Endothelial cell of umbilical vein (primary cell): ENCODE results near the gene CALHM6. TPM values are rescaled to one million over a fixed set of nuclear protein-coding genes. Genes with fewer than 3 reads are reported as not detected.

Experiments used
- BruUV-seq: library from RNA; stranded (reverse); fragments of 400-500 nt; replicated peaks from 2 replicates; lab custom pipeline; 2021; lab: Mats Ljungman, UMichigan
- CTCF ChIA-PET: fragments of 300-600, 350-600 bp; sonication (Branson Sonifier 250); formaldehyde crosslinking; loops from one replicate; lab custom pipeline; 2021; ENCODE audit warnings: antibody characterized with exemption, inconsistent platforms; lab: Charles Lee
- POLR2A ChIA-PET: fragments of 300-600, 350-600 bp; sonication (Branson Sonifier 250); formaldehyde crosslinking; loops from one replicate; lab custom pipeline; 2021; ENCODE audit warnings: antibody characterized with exemption, inconsistent platforms; lab: Charles Lee
- DNase-seq: peaks from one replicate; pipeline ENCODE4 v3.0.0-alpha.2; 2011; ENCODE audit warnings: low read depth, low spot score
- FAIRE-seq: peaks from 2 replicates; lab custom pipeline; 2011; peaks lifted over from hg19 to GRCh38; lab: Jason Lieb, UNC
- H2AFZ ChIP-seq: 2 replicates; pipeline ENCODE4 v1.6.0; 2012; ENCODE audit warnings: low read depth, low read length, control low read depth, inconsistent platforms
- H3K27ac ChIP-seq: 2 replicates; pipeline ENCODE4 v1.5.1; 2011; ENCODE audit warnings: low read depth, mild to moderate bottlenecking, control low read depth, low read length, moderate library complexity; ENCODE audit not compliant: insufficient read depth
- H3K27me3 ChIP-seq, 2 experiments: 2 replicates each; pipeline versions ENCODE4 v1.6.0 to v1.6.1; 2011; ENCODE audit warnings: low read length in 2 of 2, mixed read lengths in 1 of 2; ENCODE audit not compliant: control insufficient read depth in 2 of 2, insufficient read depth in 2 of 2
- H3K36me3 ChIP-seq, 2 experiments: 2 replicates in 1 of 2; 3 replicates in 1 of 2; pipeline ENCODE4 v1.5.1; 2011; ENCODE audit warnings: low read length in 2 of 2, mild to moderate bottlenecking in 1 of 2, moderate library complexity in 1 of 2; ENCODE audit not compliant: control insufficient read depth in 2 of 2, insufficient read depth in 2 of 2; ENCODE audit errors: extremely low read depth in 1 of 2
- H3K4me1 ChIP-seq: 3 replicates; pipeline ENCODE4 v1.5.1; 2011; ENCODE audit warnings: mild to moderate bottlenecking, low read length; ENCODE audit not compliant: control insufficient read depth, insufficient read depth; ENCODE audit errors: extremely low read depth
- H3K4me2 ChIP-seq: 2 replicates; pipeline ENCODE4 v1.6.1; 2011; ENCODE audit warnings: low read length, control low read depth, mixed read lengths; ENCODE audit not compliant: insufficient read depth
- H3K4me3 ChIP-seq, 3 experiments: fragments of 200-600 bp in 1 of 3; sonication (generic), shearing (Covaris generic) in 1 of 3; replicated peaks in 1 of 3; 2 replicates each; pipeline ENCODE4 v1.5.1; 2011 to 2016; ENCODE audit warnings: control low read depth in 3 of 3, low read length in 3 of 3, mild to moderate bottlenecking in 2 of 3, inconsistent platforms in 1 of 3, low read depth in 1 of 3, moderate library complexity in 1 of 3; ENCODE audit not compliant: insufficient read depth in 1 of 3
- H3K79me2 ChIP-seq: 2 replicates; pipeline ENCODE4 v1.6.0; 2012; ENCODE audit warnings: low read length, inconsistent platforms; ENCODE audit not compliant: control insufficient read depth, insufficient read depth
- H3K9ac ChIP-seq: replicated peaks from 2 replicates; pipeline ENCODE3; 2011; ENCODE audit warnings: low read length, control low read depth; ENCODE audit not compliant: insufficient read depth; ENCODE audit errors: extremely low read depth
- H3K9me1 ChIP-seq: replicated peaks from 3 replicates; pipeline ENCODE4 v1.6.0; 2011; ENCODE audit warnings: mild to moderate bottlenecking, low read length; ENCODE audit not compliant: control insufficient read depth, insufficient read depth; ENCODE audit errors: extremely low read depth
- H3K9me3 ChIP-seq: replicated peaks from 2 replicates; pipeline ENCODE4 v1.5.1; 2012; ENCODE audit warnings: low read length, inconsistent platforms; ENCODE audit not compliant: control insufficient read depth, insufficient read depth
- H4K20me1 ChIP-seq: replicated peaks from 2 replicates; pipeline ENCODE3; 2011; ENCODE audit warnings: mild to moderate bottlenecking, low read length; ENCODE audit not compliant: control insufficient read depth, insufficient read depth; ENCODE audit errors: extremely low read depth
- FOS ChIP-seq: IDR thresholded peaks from 2 replicates; pipeline ENCODE4 v1.6.1; 2011; ENCODE audit warnings: mild to moderate bottlenecking, low read length, moderate library complexity, borderline replicate concordance; ENCODE audit not compliant: insufficient read depth
- GATA2 ChIP-seq: IDR thresholded peaks from 2 replicates; pipeline ENCODE4 v1.7.0; 2011; ENCODE audit warnings: low read depth, mild to moderate bottlenecking, moderate library complexity, mixed read lengths, low read length; ENCODE audit not compliant: insufficient read length, insufficient read depth
- JUN ChIP-seq: IDR thresholded peaks from 2 replicates; pipeline ENCODE4 v1.6.1; 2011; ENCODE audit warnings: borderline replicate concordance, low read depth; ENCODE audit not compliant: insufficient read length, insufficient read depth
- MYC ChIP-seq: IDR thresholded peaks from one replicate; pipeline ENCODE4 v1.6.1; 2011; ENCODE audit warnings: mild to moderate bottlenecking, low read depth, low read length
- POLR2A ChIP-seq: IDR thresholded peaks from 2 replicates; pipeline ENCODE4 v1.6.1; 2012; ENCODE audit warnings: low read depth, mild to moderate bottlenecking, control low read depth, low read length
- dilution Hi-C: fragments of 300-500 bp; cut with MboI; formaldehyde crosslinking; loops from one replicate; pipeline ENCODE4 v1.15.0; 2019; ENCODE audit warnings: low sequenced_read_pairs; ENCODE audit not compliant: extremely low pct_ligation_motif_present
- intact Hi-C: fragments of 100-400 bp; cut with micrococcal nuclease; formaldehyde crosslinking; loops from one replicate; pipeline ENCODE4 v1.10.0; 2022
- polyA plus RNA-seq, 4 experiments: library from polyadenylated mRNA; depleted of rRNA in 3 of 4; stranded (reverse) in 3 of 4; unstranded in 1 of 4; fragments of >200 nt; gene quantifications; 2 replicates each; pipeline versions ENCODE4 v1.2.1 to v1.2.3, GENCODE V29; 2011 to 2012; ENCODE audit warnings: missing spikeins in 1 of 4
- total RNA-seq: library from RNA; stranded (reverse); gene quantifications from 2 replicates; pipeline ENCODE4 v1.2.3, GENCODE V29; 2021
- TF ChIP-seq, protein P1 (sequence below): IDR thresholded peaks from 2 replicates; pipeline ENCODE4 v1.6.1; 2011; ENCODE audit not compliant: insufficient read depth, insufficient read length

CALHM6 gene
- total and polyA plus RNA-seq, 2 donors (not counting 3 experiments of a cell fraction or from before 2014, with no cell fraction given): 0.08 TPM; not detected in 1

DNA sequence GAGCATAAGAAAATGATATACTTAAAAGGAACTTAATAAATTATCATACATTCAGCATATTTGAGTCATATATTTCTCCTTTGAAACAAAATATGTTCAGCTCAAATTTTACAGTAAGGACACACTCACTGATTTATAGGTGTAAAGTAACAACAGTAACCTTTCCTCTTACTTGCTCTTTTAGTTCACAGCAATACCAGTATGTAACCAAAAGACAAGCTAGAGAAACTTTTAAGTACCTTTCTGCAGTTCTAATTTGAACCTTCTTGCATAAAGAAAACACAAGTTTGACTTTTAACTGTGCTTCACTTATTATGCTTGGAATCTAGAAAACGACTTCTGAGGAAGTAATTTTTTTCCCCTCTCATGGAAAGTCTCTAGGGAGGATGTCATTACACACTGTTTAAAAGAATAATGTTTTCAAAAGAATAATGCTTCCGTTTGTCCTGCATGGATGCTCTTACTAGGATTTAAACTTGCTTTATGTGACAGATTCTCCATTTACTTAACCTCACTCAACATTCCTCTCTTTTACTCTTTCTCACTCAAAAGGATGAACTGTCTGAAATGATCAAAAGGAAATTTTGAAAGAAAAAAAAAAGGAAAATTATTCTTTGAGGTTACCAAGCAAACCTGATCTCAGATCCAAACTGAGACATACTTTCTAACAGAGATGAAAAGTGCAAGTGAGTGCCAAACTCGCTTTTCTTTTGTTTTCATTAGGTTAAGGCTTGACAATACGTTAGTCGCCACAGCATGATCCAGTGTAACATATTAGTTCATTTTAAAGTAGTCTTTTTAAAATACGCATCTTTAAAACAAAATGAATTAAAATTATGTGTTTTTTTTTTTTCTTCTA, 22.4 kb upstream of the CALHM6 start:
- no peaks in the 10 kb centered on the region for H3K79me2 ChIP-seq
- DNase-seq: peak; percentile 25
- H3K27ac ChIP-seq: no peak overlapping the region
- H3K4me1 ChIP-seq: no peaks in the 10 kb centered on the region
- intact Hi-C loops (no loop called here), dilution Hi-C loops (no loop called here)
- no peaks in the 10 kb centered on the region for H3K9me3 ChIP-seq
- TF ChIP-seq MYC: no peak
- H3K9ac ChIP-seq: no peak overlapping the region
- H3K4me3 ChIP-seq: no peak overlapping the region
- no peak overlapping the region for H2AFZ ChIP-seq
- ChIA-PET CTCF (interaction anchor here (0.9 to 1.0 kb wide), 2 partner anchors 37 to 149 kb away, joined by 3 read pairs; no protein-coding TSS in a partner anchor), POLR2A (no interaction called here)
- no TSS peak for BruUV-seq
- H3K36me3 ChIP-seq: no peaks in the 10 kb centered on the region
- no peak overlapping the region for H3K4me2 ChIP-seq
- no peaks in the 10 kb centered on the region for H3K27me3 ChIP-seq
- FAIRE-seq: peak; percentile 21
- H4K20me1 ChIP-seq: no peaks in the 10 kb centered on the region
- no peaks in the 10 kb centered on the region for H3K9me1 ChIP-seq

DNA sequence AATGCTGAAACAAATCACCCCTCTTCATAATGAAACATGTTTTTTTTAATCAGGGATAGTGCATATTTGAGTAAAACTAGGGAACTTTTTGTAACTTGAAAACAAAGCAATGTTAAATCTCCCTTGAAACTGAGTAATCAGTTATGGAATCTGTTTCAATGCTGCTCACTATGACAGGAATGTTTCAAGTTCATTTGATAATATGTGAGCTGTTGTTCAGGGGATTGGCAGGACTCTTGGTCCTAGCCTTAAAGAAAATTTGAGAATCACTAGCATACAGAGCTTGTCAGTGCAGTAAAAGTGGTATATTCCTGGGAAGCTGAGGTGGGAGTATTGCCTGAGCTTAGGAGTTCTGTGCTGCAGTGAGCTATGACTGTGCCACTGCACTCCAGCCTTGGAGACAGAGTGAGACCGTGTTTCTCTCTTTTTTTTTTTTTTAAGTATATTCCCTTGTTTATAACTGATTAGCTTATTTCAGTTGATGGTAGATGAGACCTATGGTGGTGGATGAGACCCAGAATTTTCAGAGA, 21.6 kb upstream of the CALHM6 start:
- TF ChIP-seq POLR2A (no peak), GATA2 (no peak), FOS (no peak), JUN (no peak)
- TF ChIP-seq, protein P1, sequence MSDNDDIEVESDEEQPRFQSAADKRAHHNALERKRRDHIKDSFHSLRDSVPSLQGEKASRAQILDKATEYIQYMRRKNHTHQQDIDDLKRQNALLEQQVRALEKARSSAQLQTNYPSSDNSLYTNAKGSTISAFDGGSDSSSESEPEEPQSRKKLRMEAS: no peak
- intact Hi-C loops: loop anchor here (5.0 kb wide), 1 partner anchor 152 kb away; no protein-coding TSS in a partner anchor
- Histone ChIP-seq H3K4me2 (no peak overlapping the region), H3K4me1 (no peaks in the 10 kb centered on the region), H3K9me3 (no peaks in the 10 kb centered on the region), H3K36me3 (no peaks in the 10 kb centered on the region), H3K79me2 (no peaks in the 10 kb centered on the region), H3K9ac (no peak overlapping the region), H2AFZ (no peak overlapping the region), H3K27me3 (no peaks in the 10 kb centered on the region), H3K27ac (no peak overlapping the region), H4K20me1 (no peaks in the 10 kb centered on the region), H3K9me1 (no peaks in the 10 kb centered on the region), H3K4me3 (no peak overlapping the region)
- CTCF ChIA-PET: interaction anchor here (0.9 to 1.0 kb wide), 2 partner anchors 38 to 150 kb away, joined by 3 read pairs; no protein-coding TSS in a partner anchor
- POLR2A ChIA-PET: no interaction called here
- DNase-seq (no peak), FAIRE-seq (no peak)
- BruUV-seq: no TSS peak
- dilution Hi-C loops: no loop called here
